Measurements from ENCODE around the gene HARS1. TPM values are rescaled to one million over a fixed set of nuclear protein-coding genes. Genes with fewer than 3 reads are reported as not detected.
"Not testable (repeated sequence)": the region's sequence is repeated elsewhere in the genome, so short reads cannot be mapped to it uniquely, and the experiment has no call there.

HARS1 gene
- total RNA-seq, 4 donors from 2014 or later, result 73.3 to 87.0 (median 79.2) TPM

DNA sequence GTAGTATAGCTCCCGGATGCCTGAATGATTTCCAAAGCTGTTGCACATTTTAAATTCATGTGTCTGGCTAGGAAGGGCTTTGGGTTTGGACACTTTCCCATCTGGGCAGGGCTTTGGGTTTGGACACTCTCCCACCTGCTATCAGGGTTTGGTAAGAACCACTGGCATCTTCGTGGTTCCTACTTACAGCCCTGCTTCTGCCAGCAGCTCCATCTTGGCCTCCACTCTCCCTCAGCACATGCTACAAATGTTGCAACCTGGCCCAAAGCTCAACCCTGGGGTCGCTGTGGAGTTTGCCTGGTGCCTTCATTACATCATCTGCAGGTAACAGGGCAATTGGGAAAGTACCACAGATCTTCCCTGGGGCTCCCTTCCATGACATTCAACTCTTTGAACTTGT, 48.5 kb downstream of the HARS1 start:
- H3K9me3 ChIP-seq, result no peaks in the 10 kb centered on the region
- WGBS, result 50% methylated on average over 3 of the region's 3 CpGs
- H3K4me1 ChIP-seq, result peaks cover 51% of the 10 kb centered on the region
- DNase-seq (ENCODE audit: low spot score in 2 of 2), result no peak
- peaks cover 38% of the 10 kb centered on the region for H3K36me3 ChIP-seq
- H3K27me3 ChIP-seq, result no peaks in the 10 kb centered on the region
- no peak for TF ChIP-seq POLR2A (IDR thresholded peaks at IDR 0.05)
- no peak for TF ChIP-seq EP300 (IDR thresholded peaks at IDR 0.05)
- TF ChIP-seq POLR2AphosphoS5 (IDR thresholded peaks at IDR 0.05), result no peak
- TF ChIP-seq, protein P1, sequence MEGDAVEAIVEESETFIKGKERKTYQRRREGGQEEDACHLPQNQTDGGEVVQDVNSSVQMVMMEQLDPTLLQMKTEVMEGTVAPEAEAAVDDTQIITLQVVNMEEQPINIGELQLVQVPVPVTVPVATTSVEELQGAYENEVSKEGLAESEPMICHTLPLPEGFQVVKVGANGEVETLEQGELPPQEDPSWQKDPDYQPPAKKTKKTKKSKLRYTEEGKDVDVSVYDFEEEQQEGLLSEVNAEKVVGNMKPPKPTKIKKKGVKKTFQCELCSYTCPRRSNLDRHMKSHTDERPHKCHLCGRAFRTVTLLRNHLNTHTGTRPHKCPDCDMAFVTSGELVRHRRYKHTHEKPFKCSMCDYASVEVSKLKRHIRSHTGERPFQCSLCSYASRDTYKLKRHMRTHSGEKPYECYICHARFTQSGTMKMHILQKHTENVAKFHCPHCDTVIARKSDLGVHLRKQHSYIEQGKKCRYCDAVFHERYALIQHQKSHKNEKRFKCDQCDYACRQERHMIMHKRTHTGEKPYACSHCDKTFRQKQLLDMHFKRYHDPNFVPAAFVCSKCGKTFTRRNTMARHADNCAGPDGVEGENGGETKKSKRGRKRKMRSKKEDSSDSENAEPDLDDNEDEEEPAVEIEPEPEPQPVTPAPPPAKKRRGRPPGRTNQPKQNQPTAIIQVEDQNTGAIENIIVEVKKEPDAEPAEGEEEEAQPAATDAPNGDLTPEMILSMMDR (IDR thresholded peaks at IDR 0.05), result no peak
- no peak overlapping the region for H3K27ac ChIP-seq
- H3K4me3 ChIP-seq, result no peak overlapping the region

DNA sequence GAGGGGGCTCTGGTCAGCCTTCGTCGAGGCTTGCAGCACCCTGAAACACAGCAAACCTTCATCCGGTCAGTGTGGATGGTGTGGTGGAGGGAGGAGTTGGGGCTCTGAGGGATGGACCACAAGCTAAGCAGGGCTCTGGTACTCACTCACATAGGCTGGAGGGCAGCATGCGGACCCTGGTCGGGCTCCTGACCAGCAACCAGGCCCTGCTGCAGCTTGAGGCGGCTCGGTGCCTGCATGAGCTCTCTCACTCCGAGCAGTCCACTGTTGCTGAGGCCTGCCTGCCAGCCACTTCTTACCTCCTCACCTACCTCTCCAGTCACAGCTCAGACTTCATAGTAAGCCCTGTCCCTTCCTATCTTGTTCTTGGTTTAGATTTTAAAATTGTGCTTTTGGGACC, 49.5 kb downstream of the HARS1 start:
- H3K36me3 ChIP-seq, result peaks cover 38% of the 10 kb centered on the region
- DNase-seq (ENCODE audit: low spot score in 2 of 2), result no peak
- TF ChIP-seq POLR2AphosphoS5 (IDR thresholded peaks at IDR 0.05), result no peak
- TF ChIP-seq EP300 (IDR thresholded peaks at IDR 0.05), result no peak
- TF ChIP-seq, protein P1 (IDR thresholded peaks at IDR 0.05), result no peak
- no peak for TF ChIP-seq POLR2A (IDR thresholded peaks at IDR 0.05)
- 81% methylated on average over 8 of the region's 8 CpGs for WGBS
- peaks cover 47% of the 10 kb centered on the region for H3K4me1 ChIP-seq
- H3K27me3 ChIP-seq, result no peaks in the 10 kb centered on the region
- H3K27ac ChIP-seq, result no peak overlapping the region
- no peak overlapping the region for H3K4me3 ChIP-seq
- H3K9me3 ChIP-seq, result no peaks in the 10 kb centered on the region

DNA sequence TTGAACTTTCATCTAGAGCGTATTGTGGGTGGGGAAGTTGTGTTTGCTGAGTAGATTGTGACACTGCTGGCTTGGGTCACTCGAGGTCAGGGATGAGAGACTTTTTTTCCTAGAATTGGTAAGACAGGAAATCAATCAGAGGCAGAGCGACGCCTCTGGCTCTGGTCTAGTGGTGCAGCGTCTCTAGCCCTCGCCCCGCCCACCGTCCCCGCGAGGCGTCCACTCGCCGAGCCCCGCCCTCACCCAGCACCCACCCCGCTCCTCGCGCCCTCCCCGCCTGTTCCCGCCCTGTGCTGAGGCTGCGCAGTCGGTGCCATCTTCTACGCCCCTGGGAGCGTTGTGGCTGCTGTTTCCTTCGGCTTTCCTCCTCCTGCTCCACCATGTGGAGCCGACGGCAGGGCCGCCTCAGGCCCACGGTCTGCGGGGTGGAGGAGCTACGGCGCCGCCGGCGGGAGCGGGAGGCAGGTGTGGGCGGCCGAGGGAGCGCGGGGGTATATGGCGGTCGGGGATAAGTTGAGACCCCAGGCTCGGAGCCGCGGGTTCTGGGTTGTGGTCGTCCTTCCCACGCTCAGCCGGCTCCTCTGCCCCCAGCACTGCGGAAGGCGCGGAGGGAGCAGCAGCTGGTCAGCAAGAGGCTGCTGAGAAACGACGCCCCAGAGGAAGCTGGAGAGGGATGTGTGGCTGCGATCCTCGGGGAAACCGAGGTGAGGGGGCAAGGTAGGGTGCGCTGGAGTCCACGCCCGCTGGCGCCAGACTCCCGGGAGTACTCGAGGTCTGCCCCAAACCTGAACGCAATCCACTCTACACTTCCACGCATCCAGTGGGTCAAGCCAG, 51.8 kb downstream of the HARS1 start, which contains the start of gene TMCO6:
TMCO6 (plus strand) TSS at position 304 of the 834 bp plus-strand sequence; CDS start at position 381, 77 bp downstream.
- WGBS, result 2% methylated on average over 6 of the region's 63 CpGs
- Histone ChIP-seq H3K27me3 (no peaks in the 10 kb centered on the region), H3K4me1 (peaks cover 33% of the 10 kb centered on the region), H3K4me3 (peak within 1 kb of the TSS; percentile 93), H3K9me3 (no peaks in the 10 kb centered on the region), H3K36me3 (peaks cover 25% of the 10 kb centered on the region), H3K27ac (peak within 1 kb of the TSS; percentile 90)
- DNase-seq (ENCODE audit: low spot score in 2 of 2), result peak; percentile 99
- no peak for TF ChIP-seq EP300 (IDR thresholded peaks at IDR 0.05)
- peak in 2 of 3 donors; percentile 31 to 37 for TF ChIP-seq POLR2AphosphoS5 (IDR thresholded peaks at IDR 0.05)
- no peak for TF ChIP-seq POLR2A (IDR thresholded peaks at IDR 0.05)
- TF ChIP-seq, protein P1 (IDR thresholded peaks at IDR 0.05), result peak; percentile 31 to 85

DNA sequence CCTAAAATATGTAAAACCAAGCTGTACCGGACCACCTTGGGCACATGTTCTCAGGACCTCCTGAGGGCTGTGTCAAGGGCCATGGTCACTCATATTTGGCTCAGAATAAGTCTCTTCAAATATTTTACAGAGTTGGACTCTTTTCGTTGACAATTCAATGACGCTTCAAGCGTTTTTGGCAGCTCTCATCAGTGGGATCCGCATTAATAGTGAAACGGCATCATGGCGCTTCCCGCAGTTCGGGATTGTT, 52.3 kb downstream of the HARS1 start:
- peaks cover 33% of the 10 kb centered on the region for H3K4me1 ChIP-seq
- DNase-seq (ENCODE audit: low spot score in 2 of 2); H3K9me3 ChIP-seq; H3K27me3 ChIP-seq: not testable (repeated sequence)
- peak in 1 of 3 donors; percentile 16 for TF ChIP-seq POLR2AphosphoS5 (IDR thresholded peaks at IDR 0.05)
- peaks cover 20% of the 10 kb centered on the region for H3K36me3 ChIP-seq
- peak overlapping the region; percentile 93 for H3K4me3 ChIP-seq
- 17% methylated on average over 8 of the region's 9 CpGs for WGBS
- H3K27ac ChIP-seq, result peak overlapping the region; percentile 90

DNA sequence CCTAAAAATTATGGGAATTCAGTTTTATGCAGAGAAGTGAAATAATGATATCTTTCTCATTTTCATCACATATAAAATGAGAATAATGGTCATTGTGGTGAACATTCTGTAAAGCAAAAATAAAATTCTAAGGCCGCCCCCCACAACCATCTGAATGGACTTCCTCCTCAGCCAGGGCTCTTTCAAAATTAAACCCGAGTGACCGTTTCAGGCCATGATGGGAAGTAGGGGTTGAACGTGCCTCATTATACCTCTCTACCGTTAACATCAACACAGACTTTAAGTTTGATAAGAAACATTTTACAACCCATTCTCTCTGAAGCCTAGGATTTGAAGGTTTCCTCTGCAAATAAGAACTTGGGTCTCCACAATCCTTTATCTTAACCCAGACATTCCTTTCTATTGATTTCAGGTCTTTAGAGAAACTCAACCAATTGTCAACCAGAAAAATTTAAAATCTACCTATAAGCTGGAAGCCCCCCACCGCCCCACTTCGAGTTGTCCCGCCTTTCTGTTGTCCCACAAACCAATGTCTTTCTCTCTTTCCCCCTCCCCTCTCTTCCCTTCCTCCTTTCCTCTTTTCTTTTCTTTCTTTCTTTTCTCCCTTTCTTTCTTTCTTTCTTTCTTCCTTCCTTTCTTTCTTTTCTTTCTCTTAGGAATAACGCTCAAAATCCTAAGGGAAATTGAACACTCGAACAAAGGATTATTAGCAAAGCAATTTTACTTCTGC, 53.6 kb downstream of the HARS1 start:
- Histone ChIP-seq H3K36me3 (peaks cover 8% of the 10 kb centered on the region), H3K27me3 (no peaks in the 10 kb centered on the region), H3K4me1 (peaks cover 44% of the 10 kb centered on the region), H3K27ac (no peak overlapping the region), H3K9me3 (no peaks in the 10 kb centered on the region), H3K4me3 (no peak overlapping the region)
- TF ChIP-seq POLR2AphosphoS5 (IDR thresholded peaks at IDR 0.05), result no peak
- TF ChIP-seq, protein P1 (IDR thresholded peaks at IDR 0.05), result no peak
- no peak for TF ChIP-seq EP300 (IDR thresholded peaks at IDR 0.05)
- TF ChIP-seq POLR2A (IDR thresholded peaks at IDR 0.05), result no peak
- 87% methylated on average over 10 of the region's 10 CpGs for WGBS
- no peak for DNase-seq (ENCODE audit: low spot score in 2 of 2)
